Measurements from ENCODE around the gene TNK1. TPM values are rescaled to one million over a fixed set of nuclear protein-coding genes. Genes with fewer than 3 reads are reported as not detected.

TNK1 gene
- total RNA-seq, 1 experiment from 2014 or later, result 10.1 TPM

DNA sequence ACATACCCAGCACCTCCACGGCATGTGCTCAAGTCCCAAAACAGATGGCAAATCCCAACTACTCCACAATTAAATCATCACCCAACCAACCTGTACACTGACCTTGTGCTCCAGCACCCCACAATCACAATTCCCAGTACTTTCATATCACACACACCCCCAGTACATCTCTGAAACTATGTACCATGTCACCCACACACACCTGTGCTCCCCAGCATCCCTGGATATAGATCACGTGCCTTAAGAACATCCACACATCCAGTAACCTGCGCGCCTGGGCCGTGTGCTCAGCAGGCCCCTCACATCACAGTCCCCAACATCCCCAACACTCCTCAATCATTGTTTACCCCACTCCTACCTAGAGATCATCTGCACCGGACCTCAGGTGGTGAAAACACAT, 28.8 kb downstream of the TNK1 start:
- Histone ChIP-seq H3K4ac (ENCODE audit: low read depth, low read length) (no peak overlapping the region), H3K27ac (ENCODE audit: insufficient read length, low read depth, low read length) (no peak overlapping the region), H3K27me3 (ENCODE audit: insufficient read depth, low read length) (no peaks in the 10 kb centered on the region), H3K56ac (ENCODE audit: insufficient read length, low read depth, low read length) (no peak overlapping the region), H4K91ac (ENCODE audit: insufficient read length, low read depth, low read length) (no peak overlapping the region), H2AK5ac (ENCODE audit: insufficient read length, low read length) (no peak overlapping the region), H3K4me2 (ENCODE audit: insufficient read depth, insufficient read length, low read length) (no peak overlapping the region), H4K8ac (replicated peaks; ENCODE audit: insufficient read length, low read depth, low read length) (no peak overlapping the region), H4K20me1 (ENCODE audit: control insufficient read depth, insufficient read depth, insufficient read length) (no peaks in the 10 kb centered on the region), H3K79me2 (ENCODE audit: insufficient read depth, low read length) (no peaks in the 10 kb centered on the region), H3K14ac (ENCODE audit: insufficient read depth, low read length) (no peak overlapping the region), H3K9ac (ENCODE audit: extremely low read depth, insufficient read length, low read length) (no peak overlapping the region), H3K23ac (ENCODE audit: insufficient read length, low read depth, low read length) (no peak overlapping the region), H4K5ac (ENCODE audit: insufficient read length, low read depth, low read length) (no peak overlapping the region), H3K4me1 (ENCODE audit: insufficient read depth, low read length) (no peaks in the 10 kb centered on the region; the same call in 1 of the 2 replicates), H2BK5ac (ENCODE audit: insufficient read length, low read length) (no peak overlapping the region), H3T11ph (ENCODE audit: low read length) (no peak overlapping the region), H2AFZ (ENCODE audit: low read length) (no peak overlapping the region), H2BK20ac (ENCODE audit: low read depth, low read length, poor library complexity, severe bottlenecking) (no peak overlapping the region), H3K9me3 (ENCODE audit: control insufficient read depth, low read depth, low read length) (no peaks in the 10 kb centered on the region), H2BK120ac (ENCODE audit: low read depth, low read length, poor library complexity, severe bottlenecking) (no peak overlapping the region), H3K23me2 (ENCODE audit: insufficient read length, low read depth, low read length, poor library complexity, severe bottlenecking) (peaks cover 5% of the 10 kb centered on the region), H3K18ac (ENCODE audit: insufficient read length, low read depth, low read length) (no peak overlapping the region), H2BK12ac (ENCODE audit: insufficient read length, low read depth, low read length) (no peak overlapping the region), H2BK15ac (ENCODE audit: low read depth, low read length) (no peak overlapping the region), H3K79me1 (ENCODE audit: insufficient read depth, low read depth, low read length, poor library complexity, severe bottlenecking) (no peaks in the 10 kb centered on the region)
- Mint-ChIP-seq H3K27me3 (ENCODE audit: low read depth) (no peaks in the 10 kb centered on the region), H3K36me3 (ENCODE audit: insufficient read depth in 1 of 3, low read depth in 3 of 3) (peaks cover 16 to 38% (median 27%) of the 10 kb centered on the region in 3 experiments), H3K27ac (no peak overlapping the region; a peak in 1 of 7 replicates), H3K4me1 (peaks cover 18 to 38% of the 10 kb centered on the region in 2 experiments), H3K4me3 (peak overlapping the region in 1 of 2 experiments; percentile 18; a peak in 1 of 5 replicates), H3K9me3 (peaks cover 0 to 2% of the 10 kb centered on the region in 2 experiments; a peak in 1 of 5 replicates)
- no peak for DNase-seq
- TF ChIP-seq, protein P1, sequence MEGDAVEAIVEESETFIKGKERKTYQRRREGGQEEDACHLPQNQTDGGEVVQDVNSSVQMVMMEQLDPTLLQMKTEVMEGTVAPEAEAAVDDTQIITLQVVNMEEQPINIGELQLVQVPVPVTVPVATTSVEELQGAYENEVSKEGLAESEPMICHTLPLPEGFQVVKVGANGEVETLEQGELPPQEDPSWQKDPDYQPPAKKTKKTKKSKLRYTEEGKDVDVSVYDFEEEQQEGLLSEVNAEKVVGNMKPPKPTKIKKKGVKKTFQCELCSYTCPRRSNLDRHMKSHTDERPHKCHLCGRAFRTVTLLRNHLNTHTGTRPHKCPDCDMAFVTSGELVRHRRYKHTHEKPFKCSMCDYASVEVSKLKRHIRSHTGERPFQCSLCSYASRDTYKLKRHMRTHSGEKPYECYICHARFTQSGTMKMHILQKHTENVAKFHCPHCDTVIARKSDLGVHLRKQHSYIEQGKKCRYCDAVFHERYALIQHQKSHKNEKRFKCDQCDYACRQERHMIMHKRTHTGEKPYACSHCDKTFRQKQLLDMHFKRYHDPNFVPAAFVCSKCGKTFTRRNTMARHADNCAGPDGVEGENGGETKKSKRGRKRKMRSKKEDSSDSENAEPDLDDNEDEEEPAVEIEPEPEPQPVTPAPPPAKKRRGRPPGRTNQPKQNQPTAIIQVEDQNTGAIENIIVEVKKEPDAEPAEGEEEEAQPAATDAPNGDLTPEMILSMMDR (conservative IDR thresholded peaks at IDR 0.05), result no peak
- WGBS (ENCODE audit: extremely low coverage, insufficient read length, low lambda C conversion rate), result no CpG with 5 or more reads among the region's 6 CpGs

Measured in H9 (cell line).